Brain microvascular endothelial cell (primary cell): ENCODE measurements around the gene PPM1L.

ENCODE experiments used
- DNase-seq: peaks from one replicate; pipeline ENCODE4 v3.0.0-alpha.2; 2020
- H3K27ac ChIP-seq: fragments of 250-450 bp; sonication (Bioruptor Pico); 2 replicates; pipeline ENCODE4 v1.5.1; 2020; ENCODE audit warnings: mild to moderate bottlenecking, moderate library complexity
- H3K27me3 ChIP-seq: fragments of 250-450 bp; sonication (Bioruptor Pico); replicated peaks from 2 replicates; pipeline ENCODE4 v1.5.1; 2020; ENCODE audit warnings: mild to moderate bottlenecking
- H3K36me3 ChIP-seq: fragments of 250-450 bp; sonication (Bioruptor Pico); replicated peaks from 2 replicates; pipeline ENCODE4 v1.5.1; 2020; ENCODE audit warnings: mild to moderate bottlenecking
- H3K4me3 ChIP-seq: 2 replicates; pipeline ENCODE4 v1.5.1; 2011; ENCODE audit warnings: low read depth, mild to moderate bottlenecking, control low read depth, low read length, moderate library complexity
- in situ Hi-C: cut with HindIII; loops from 2 replicates; pipeline ENCODE4 v1.10.0; 2017; ENCODE audit warnings: low sequenced_read_pairs, low pct_ligation_motif_present
- TF ChIP-seq, protein P1 (sequence below): IDR thresholded peaks from 2 replicates; pipeline ENCODE4 v1.5.1; 2011; ENCODE audit warnings: low read depth, mild to moderate bottlenecking, moderate library complexity, low read length, control low read depth, inconsistent platforms; ENCODE audit errors: missing control alignments

Gene PPM1L

DNA sequence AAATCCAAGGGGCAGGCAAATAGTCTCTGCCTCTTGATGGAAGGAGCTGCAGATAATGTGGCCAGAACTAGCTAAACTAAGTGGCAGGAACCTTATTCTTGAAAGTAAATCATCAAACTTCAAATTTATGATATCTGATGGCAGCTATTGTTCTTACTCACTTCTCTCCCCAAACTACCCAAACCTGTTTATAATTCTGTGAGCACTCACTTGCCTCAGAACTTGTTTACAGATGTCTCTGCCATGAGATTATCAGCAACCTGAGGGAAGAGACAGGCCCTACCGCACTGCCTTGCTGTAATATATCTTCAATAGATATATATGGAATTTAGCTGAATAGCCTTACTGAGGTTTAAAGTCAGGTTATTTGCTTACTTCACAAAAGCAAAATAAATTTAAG, 351.3 kb downstream of the PPM1L start:
- TF ChIP-seq, protein P1, sequence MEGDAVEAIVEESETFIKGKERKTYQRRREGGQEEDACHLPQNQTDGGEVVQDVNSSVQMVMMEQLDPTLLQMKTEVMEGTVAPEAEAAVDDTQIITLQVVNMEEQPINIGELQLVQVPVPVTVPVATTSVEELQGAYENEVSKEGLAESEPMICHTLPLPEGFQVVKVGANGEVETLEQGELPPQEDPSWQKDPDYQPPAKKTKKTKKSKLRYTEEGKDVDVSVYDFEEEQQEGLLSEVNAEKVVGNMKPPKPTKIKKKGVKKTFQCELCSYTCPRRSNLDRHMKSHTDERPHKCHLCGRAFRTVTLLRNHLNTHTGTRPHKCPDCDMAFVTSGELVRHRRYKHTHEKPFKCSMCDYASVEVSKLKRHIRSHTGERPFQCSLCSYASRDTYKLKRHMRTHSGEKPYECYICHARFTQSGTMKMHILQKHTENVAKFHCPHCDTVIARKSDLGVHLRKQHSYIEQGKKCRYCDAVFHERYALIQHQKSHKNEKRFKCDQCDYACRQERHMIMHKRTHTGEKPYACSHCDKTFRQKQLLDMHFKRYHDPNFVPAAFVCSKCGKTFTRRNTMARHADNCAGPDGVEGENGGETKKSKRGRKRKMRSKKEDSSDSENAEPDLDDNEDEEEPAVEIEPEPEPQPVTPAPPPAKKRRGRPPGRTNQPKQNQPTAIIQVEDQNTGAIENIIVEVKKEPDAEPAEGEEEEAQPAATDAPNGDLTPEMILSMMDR, result no peak
- Histone ChIP-seq H3K27ac (no peak overlapping the region), H3K36me3 (no peaks in the 10 kb centered on the region), H3K27me3 (no peaks in the 10 kb centered on the region), H3K4me3 (no peak overlapping the region)
- in situ Hi-C loops, result no loop called here
- no peak for DNase-seq

DNA sequence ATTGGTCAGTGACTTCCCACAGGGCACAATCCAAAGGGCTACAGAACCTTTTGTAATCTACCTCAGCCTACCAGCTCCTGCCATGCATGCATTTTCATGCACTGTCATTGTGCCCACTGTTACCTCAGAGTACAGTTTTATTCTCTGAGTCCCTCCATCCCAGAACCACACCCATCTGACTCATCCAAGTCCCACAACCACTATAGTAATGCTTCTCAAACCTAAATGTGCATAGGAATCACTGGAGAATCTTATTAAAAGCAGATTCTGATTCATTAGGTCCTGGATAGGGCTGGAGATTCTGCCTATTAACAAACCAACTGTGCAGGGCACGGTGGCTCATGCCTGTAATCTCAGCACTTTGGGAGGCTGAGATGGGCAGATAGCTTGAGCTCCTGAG, 352.8 kb downstream of the PPM1L start:
- TF ChIP-seq, protein P1, result no peak
- H3K27ac ChIP-seq, result no peak overlapping the region
- no peaks in the 10 kb centered on the region for H3K27me3 ChIP-seq
- H3K4me3 ChIP-seq, result no peak overlapping the region
- in situ Hi-C loops, result no loop called here
- H3K36me3 ChIP-seq, result no peaks in the 10 kb centered on the region
- no peak for DNase-seq

DNA sequence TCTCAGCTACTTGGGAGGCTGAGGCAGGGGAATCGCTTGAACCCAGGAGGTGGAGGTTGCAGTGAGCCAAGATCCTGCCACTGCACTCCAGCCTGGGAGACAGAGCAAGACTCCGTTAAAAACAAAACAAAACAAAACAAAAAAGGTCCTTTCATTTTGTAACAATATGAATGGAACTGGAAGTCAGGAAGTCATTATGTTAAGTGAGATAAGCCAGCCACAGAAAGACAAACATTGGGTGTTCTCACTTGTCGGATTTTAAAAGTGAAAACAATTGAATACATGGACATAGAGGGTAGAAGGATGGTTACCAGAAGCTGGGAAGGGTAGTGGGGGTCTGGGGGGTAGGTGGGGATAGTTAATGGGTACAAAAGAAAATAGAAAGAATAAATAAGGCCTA, 361.6 kb downstream of the PPM1L start:
- no peaks in the 10 kb centered on the region for H3K36me3 ChIP-seq
- H3K4me3 ChIP-seq, result no peak overlapping the region
- in situ Hi-C loops, result no loop called here
- DNase-seq, result no peak
- H3K27ac ChIP-seq, result no peak overlapping the region
- H3K27me3 ChIP-seq, result no peaks in the 10 kb centered on the region
- TF ChIP-seq, protein P1, result no peak

DNA sequence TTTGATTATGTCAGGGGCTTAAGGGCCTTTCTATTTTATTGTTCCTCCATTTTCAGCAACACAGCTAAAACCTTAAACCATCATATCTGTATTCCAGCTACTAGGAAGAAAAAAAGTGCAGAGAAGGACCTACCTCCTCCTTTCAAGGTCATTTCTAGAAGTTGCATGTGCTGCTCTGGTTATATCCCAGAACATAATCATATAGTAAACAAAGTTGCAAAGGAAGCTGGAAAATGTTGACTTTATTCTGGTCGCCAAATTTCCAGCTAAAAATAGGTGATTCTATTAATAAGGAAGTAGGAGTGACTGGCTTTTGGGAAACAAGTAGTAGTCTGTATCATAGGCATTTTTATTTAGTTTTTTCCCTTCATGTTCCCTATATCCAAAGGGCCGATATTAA, 370.5 kb downstream of the PPM1L start:
- no peaks in the 10 kb centered on the region for H3K36me3 ChIP-seq

More for the DNA sequence above, 370.5 kb downstream of the PPM1L start:
- H3K27ac ChIP-seq, result no peak overlapping the region
- TF ChIP-seq, protein P1, result no peak
- no peak overlapping the region for H3K4me3 ChIP-seq
- in situ Hi-C loops, result no loop called here
- DNase-seq, result no peak
- H3K27me3 ChIP-seq, result no peaks in the 10 kb centered on the region
